ENCODE data around the gene SNTG2. TPM values are rescaled to one million over a fixed set of nuclear protein-coding genes. Genes with fewer than 3 reads are reported as not detected.

SNTG2 gene
- total and polyA plus RNA-seq, 2 of the 13 experiments (the other 11 are each of a cell fraction or from before 2014, with no cell fraction given): not detected

- 0% methylated on average over 3 of the region's 6 CpGs for WGBS (ENCODE audit: low lambda C conversion rate)
- Histone ChIP-seq H2AFZ (ENCODE audit: low read length) (no peak overlapping the region), H4K20me1 (ENCODE audit: insufficient read depth, low read length) (no peaks in the 10 kb centered on the region), H3K9ac (ENCODE audit: insufficient read depth, low read depth, low read length) (no peak overlapping the region), H3K79me2 (ENCODE audit: insufficient read depth, low read length) (no peaks in the 10 kb centered on the region), H3K9me3 (ENCODE audit: low read length) (no peaks in the 10 kb centered on the region), H3K4me3 (replicated peaks in 1 of 3; ENCODE audit: insufficient read depth in 1 of 3, low read depth in 2 of 3, low read length in 3 of 3) (no peak overlapping the region), H3K27me3 (ENCODE audit: control insufficient read depth in 1 of 2, insufficient read depth in 2 of 2, low read length in 2 of 2) (peaks cover 12 to 60% of the 10 kb centered on the region in 2 experiments), H3K4me2 (ENCODE audit: low read depth, low read length) (no peak overlapping the region), H3K27ac (ENCODE audit: extremely low read length, insufficient read depth, low read length) (no peak overlapping the region), H3K36me3 (replicated peaks in 1 of 2; ENCODE audit: control insufficient read depth in 1 of 2, insufficient read depth in 2 of 2, low read length in 2 of 2) (no peaks in the 10 kb centered on the region), H3K4me1 (ENCODE audit: insufficient read depth, low read length) (no peaks in the 10 kb centered on the region)
- FAIRE-seq (no peak), ATAC-seq (peak; percentile 33; the same call in 2 of the 3 replicates), DNase-seq (ENCODE audit: low spot score) (no peak)
- CTCF ChIA-PET (ENCODE audit: low intra/inter-chr PET ratio, low total read pairs): no interaction called here
- POLR2A ChIA-PET: no interaction called here
- no peak for TF ChIP-seq SIN3B (IDR thresholded peaks at IDR 0.05; ENCODE audit: low read length)
- TF ChIP-seq POLR2AphosphoS5 (IDR thresholded peaks at IDR 0.05; ENCODE audit: low read depth, low read length): no peak
- TF ChIP-seq ETS1 (CRISPR knock-in tag; IDR thresholded peaks at IDR 0.05): no peak
- no peak for TF ChIP-seq MED8 (CRISPR knock-in tag; IDR thresholded peaks at IDR 0.05; ENCODE audit: insufficient replicate concordance)
- no peak for TF ChIP-seq PAF1 (CRISPR knock-in tag; IDR thresholded peaks at IDR 0.05)
- no peak for TF ChIP-seq PATZ1 (CRISPR knock-in tag; IDR thresholded peaks at IDR 0.05)
- no peak for TF ChIP-seq KLF13 (CRISPR knock-in tag; IDR thresholded peaks at IDR 0.05)
- no peak for TF ChIP-seq ZMYM3 (CRISPR knock-in tag; IDR thresholded peaks at IDR 0.05)
- TF ChIP-seq MTF1 (CRISPR knock-in tag; IDR thresholded peaks at IDR 0.05): no peak
- no peak for TF ChIP-seq ZNF160 (CRISPR knock-in tag; IDR thresholded peaks at IDR 0.05)
- no peak for TF ChIP-seq XRCC5 (optimal IDR thresholded peaks at IDR 0.05; ENCODE audit: low read length)
- intact Hi-C loops (cut with micrococcal nuclease; ENCODE audit: unreplicated experiment): no loop called here
- in situ Hi-C loops (cut with HindIII; ENCODE audit: extremely low pct_ligation_motif_present, low pct_unique_long_range_greater_than_20kb): no loop called here
- BruUV-seq (replicated peaks): no TSS peak
Observed at GRCh38 chr2:1377473-1377872, 426.8 kb downstream of the SNTG2 start.
